ENCODE data around the gene RPS18.
"Not testable (repeated sequence)": the region's sequence is repeated elsewhere in the genome, so short reads cannot be mapped to it uniquely, and the experiment has no call there.

RPS18 gene

DNA sequence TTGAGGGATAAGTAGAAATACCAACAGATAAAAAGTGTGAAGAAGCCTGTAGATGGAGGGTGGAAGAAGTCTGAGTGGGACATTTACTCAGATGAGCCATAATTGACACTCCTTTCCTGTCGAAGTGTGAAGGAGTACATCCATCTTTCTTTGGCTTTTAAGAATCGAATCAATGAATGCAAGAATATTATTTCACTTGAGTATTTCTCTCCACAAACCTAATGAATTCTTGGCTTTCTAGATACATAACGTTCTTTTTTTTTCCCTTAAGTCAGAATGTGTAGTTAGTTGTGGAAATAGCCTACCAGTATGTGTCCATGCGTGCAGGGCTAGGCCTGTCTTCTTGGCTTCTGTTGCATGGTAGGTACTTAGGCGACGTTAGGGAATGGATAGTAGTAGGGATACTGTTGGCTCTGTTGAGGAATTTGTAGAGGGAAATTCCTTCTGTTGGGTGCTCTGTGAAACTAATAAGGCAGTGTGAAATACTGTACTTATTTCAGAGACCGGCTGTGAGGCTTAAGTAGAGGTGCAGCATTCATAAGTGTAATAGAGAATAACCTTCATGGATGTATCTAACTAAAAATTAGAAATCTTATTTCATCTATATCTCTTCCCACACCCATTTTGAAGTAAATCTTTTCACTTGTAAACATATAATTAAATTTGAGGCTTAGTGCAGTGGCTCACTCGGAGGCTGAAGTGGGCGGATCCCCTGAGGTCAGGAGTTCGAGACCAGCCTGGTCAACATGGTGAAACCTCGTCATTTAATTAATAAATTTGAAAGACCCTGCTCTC, 1.5 kb downstream of the RPS18 start:
- no peak for DNase-seq

DNA sequence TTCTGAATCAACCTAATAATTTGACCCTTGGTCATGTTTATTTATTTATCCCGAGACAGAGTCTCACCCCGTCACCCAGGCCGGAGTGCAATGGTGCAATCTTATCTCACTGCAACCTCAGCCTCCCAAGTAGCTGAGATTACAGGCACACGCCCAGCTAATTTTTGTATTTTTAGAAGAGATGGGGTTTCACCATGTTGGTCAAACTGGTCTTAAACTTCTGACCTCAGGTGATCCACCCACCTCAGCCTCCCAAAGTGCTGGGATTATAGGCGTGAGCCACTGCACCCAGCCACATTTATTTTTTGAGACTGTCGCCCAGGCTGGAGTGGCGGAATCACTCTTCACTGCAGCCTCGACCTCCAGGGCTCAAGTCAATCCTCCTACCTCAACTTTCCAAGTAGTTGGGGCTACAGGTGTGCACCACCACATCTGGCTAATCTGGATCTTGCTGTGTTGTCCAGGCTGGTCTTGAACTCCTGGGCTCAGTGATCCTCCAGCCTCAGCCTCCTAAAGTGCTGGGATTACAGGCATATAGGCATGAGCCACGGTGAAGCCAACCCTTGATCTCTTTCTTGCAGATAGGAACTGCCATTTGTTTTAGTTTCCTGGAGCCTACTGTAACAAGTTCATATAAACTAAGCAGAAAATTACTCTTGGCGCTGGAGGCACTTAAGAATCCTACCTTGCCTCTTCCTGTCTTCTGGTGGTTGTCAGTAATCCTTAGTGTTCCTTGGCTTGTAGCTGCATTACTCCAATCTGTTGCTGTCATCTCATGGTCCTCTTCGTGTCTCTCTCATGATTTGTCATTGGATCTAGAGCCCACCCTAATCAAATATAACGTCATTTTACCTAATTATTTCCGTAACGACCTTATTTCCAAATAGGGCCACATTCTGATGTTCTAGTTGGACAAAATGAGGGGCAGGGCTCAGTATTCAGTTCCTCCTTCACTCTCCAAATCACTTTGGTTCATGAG, 2.3 kb downstream of the RPS18 start:
- DNase-seq: no peak

DNA sequence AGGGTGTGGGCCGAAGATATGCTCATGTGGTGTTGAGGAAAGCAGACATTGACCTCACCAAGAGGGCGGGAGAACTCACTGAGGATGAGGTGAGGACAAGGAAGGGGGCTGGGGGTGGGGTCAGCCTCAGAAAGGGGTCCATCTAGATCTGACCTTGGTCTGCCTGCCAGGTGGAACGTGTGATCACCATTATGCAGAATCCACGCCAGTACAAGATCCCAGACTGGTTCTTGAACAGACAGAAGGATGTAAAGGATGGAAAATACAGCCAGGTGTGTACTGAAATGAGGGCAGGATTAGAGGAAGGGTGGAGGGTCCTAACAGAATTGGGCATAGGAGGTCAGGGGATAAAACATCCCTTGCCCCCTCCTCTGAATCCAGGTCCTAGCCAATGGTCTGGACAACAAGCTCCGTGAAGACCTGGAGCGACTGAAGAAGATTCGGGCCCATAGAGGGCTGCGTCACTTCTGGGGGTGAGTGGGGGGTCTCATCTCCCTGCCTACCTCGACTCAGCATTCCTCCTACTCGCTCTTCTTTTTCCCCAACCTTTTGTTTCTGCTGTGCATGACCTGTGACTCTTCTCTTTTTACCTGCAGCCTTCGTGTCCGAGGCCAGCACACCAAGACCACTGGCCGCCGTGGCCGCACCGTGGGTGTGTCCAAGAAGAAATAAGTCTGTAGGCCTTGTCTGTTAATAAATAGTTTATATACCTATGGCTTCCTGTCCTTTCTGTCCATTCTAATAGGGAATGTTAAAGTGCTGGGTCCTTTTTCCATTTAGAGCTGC, 4.1 kb downstream of the RPS18 start:
- not testable (repeated sequence) for DNase-seq

DNA sequence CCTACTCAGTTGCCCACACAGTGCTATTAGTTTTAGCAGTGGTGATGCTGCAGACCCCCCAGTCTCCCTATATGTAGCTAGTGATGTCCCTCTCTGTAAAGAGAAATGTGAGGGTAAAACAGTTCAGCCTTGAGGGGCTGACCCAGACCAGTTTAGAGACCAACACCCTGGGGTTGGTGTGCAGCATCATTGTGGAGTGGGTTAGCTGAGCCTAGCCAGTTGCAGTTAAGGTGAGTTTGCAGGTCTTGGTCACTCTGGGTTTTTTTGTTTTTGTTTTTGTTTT, 4.6 kb downstream of the RPS18 start:
- no peak for DNase-seq

DNA sequence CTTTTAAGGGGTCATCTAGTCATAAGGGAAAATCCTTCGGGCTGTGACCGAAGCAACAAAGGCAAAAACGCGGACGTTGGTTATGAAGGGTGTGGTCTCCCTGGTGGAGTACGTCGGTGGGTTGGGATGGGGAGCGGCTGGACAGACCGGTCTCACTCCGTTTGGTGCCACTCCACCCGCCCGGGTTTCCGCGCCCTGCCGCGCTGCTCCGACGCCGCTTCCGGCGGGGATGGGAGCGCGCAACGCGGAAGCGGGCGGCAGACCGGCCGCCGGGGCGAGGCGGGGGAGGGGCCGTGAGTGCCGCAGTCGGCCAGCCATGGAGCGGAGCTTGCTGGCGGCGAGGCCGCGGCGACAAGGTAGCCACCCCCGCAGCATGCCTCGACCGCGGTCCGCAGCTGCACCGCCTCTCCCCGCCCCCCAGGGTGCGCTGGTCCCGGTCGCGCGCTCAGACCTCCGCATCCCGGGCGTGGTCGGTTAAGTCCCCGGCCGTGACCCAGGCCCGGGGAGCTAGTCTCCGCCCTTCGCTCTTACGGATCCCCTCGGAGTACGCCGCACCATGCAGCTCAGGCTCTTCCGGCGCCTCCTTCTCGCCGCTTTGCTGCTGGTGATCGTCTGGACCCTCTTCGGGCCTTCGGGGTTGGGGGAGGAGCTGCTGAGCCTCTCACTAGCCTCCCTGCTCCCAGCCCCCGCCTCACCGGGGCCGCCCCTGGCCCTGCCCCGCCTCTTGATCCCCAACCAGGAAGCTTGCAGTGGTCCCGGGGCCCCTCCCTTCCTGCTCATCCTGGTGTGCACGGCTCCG, 5.2 kb downstream of the RPS18 start, which contains the start of gene B3GALT4:
Gene B3GALT4 (plus strand): TSS at position 260 of the 799 bp plus-strand sequence. CDS start 297 bp downstream, at position 557.
- DNase-seq: peak; percentile 80

DNA sequence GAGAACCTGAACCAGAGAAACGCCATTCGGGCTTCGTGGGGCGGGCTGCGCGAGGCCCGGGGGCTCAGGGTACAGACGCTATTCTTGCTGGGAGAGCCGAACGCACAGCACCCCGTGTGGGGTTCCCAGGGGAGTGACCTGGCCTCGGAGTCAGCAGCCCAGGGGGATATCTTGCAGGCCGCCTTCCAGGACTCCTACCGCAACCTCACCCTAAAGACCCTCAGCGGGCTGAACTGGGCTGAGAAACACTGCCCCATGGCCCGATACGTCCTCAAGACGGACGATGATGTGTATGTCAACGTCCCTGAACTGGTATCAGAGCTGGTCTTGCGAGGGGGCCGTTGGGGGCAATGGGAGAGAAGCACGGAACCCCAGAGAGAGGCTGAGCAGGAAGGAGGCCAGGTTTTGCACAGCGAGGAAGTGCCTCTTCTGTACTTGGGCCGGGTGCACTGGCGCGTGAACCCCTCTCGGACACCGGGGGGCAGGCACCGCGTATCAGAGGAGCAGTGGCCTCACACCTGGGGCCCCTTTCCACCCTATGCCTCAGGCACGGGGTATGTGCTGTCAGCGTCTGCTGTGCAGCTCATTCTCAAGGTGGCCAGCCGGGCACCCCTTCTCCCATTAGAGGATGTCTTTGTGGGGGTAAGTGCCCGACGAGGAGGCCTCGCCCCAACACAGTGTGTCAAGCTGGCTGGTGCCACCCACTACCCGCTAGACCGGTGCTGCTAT, 6.0 kb downstream of the RPS18 start:
- DNase-seq: peak; percentile 27

DNA sequence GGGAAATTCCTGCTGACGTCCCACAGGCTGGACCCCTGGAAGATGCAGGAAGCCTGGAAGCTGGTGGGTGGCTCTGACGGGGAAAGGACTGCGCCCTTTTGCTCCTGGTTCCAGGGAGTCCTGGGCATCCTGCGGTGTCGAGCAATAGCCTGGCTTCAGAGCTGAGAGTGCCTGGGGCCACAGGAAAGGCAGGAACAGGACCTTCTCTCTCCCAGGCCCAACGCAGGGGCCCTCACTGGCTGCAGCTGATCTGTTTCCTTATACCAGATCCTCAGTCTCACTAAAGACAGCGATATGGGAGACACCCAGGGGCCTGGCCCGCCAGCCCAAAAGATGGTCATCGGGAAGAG, 6.5 kb downstream of the RPS18 start:
- DNase-seq: no peak

DNA sequence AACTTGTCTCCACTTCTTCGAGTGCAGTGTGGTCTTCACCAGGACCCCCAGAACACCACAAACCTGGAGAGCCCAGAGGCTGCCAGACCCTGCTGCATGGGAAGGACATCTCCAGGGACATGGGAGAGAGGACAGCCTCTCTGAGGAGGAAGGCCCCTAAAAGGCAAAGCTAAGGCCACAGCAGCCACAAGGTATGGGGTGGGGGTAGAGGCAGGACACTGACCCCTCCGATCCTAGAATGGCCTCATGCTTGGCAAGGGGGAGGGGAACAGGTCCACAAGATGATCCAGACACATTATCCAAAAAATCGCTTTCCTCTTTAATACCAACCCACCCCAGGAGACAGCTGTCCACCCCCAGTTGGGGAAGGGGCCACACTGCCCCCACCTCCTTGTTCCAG, 6.9 kb downstream of the RPS18 start:
- DNase-seq: no peak

DNA sequence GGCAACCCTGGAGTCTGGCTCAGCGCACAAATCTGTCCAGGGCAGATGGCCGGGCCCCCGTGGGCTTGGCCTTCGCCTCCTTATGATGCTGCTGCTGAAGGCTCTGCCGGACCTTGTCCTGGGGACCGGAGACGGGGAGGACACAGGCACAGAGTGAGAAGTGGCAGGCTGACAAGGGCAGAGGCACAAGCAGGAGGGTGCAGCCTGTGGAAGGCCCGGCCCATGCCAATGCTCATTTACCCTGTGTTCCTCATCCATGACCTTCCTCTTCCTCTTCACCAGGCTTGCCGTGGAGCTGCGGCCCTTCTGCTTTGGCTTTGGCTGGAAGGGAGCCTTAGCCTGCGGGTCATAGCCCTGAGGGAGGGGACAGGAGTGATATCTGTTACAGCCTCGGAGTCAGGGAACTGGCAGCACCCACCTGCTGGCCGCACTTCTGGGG, 7.4 kb downstream of the RPS18 start:
- DNase-seq: no peak

DNA sequence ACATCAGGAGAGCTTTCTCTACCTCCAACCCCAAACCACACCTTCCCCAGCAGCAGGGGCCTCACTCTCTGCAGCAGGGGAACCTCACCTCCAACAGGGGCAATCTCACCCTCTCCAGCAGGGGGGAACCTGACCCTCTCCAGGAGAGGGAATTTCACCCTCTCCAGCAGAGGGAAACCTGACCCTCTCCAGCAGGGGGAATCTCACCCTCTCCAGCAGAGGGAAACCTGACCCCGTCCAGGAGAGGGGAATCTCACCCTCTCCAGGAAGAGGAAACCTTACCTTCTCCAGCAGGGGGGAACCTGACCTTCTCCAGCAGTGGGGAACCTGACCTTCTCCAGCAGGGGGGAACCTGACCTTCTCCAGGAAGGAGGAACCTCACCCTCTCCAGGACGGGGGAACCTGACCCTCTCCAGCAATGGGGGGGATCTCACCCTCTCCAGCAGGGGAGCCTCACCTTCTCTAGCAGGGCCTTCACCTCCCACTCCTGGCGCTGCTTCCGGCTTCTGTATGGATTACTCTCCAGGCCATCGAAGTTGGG, 8.2 kb downstream of the RPS18 start:
- DNase-seq: peak; percentile 65

DNA sequence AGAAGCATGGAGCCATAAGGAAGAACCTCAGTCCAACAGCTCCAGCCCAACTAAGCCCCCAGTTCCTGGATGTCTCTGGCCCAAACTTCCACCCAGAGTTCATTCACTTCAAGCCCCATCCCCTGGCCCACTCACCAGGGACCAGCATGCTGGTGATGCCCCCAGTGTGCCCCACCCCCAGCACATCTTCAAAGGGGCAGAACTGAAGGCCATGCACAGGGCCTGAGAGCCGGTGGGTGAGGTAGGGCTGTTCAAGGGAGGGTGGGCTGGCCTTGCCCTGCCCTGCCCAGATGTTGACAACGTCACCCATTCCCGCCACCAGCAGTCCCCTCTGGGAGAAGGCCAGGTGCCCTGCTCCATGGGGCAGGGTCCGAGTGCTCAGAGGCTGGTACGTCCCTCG, 8.7 kb downstream of the RPS18 start:
- no peak for DNase-seq

DNA sequence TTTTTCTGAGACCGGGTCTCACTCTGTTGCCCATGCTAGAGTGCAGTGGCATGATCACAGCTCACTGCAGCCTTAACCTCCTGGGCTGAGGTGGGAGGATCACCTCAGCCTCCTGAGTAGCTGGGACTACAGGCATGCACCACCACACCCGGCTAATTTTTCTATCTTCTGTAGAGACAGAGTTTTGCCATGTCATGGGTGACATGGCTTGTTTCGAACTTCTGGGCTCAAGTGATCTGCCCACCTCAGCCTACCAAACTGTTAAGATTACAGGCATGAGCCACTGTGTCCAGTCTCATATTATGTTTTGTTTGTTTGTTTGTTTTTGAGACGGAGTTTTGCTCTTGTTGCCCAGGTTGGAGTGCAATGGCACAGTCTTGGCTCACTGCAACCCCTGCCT, 13.3 kb downstream of the RPS18 start:
- not testable (repeated sequence) for DNase-seq

DNA sequence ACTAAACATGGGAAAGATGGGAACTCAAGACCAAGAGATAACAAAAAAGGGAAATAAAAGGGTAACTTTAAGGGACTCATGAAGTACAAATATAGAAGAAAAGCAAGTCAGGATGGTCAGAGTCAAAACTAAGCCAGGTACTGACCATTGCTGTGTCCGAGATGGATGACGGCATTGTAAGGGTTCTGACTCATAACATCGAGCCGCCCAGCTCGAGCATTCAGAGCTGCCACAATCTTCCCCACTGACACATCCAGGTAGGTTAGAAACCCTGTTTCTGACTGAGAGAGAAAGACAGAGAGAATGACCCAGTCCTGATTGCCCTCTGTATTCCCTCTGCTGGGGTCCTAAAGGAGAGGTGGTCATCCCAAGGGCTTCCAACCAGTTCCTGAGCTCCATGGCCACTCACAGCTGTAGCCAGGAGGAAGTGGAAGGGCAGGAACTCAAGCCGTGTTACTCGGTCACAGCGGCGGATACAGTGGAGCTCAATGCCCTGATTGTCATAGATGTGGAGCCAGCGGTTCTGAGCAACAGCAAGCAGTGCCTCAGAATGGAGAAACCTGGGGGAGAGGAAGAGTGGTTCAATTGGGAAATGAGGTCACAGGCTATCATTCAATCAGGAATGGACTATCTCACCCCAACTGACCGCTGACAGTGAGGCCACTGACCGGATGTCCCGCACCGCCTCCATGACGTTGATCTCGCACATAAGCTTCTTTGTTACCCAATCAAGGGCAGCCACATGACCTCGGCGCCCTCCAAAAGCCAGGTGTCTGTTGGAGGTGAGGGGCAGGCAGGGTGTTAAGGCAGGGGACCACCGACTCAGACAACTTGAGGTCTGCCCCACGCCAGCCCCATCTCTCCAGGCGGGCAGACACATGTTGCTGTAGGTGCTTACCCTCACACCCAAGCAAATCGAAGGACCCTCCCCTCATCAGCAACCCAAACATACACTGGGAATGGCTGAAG, 15.4 kb downstream of the RPS18 start:
- no peak for DNase-seq

DNA sequence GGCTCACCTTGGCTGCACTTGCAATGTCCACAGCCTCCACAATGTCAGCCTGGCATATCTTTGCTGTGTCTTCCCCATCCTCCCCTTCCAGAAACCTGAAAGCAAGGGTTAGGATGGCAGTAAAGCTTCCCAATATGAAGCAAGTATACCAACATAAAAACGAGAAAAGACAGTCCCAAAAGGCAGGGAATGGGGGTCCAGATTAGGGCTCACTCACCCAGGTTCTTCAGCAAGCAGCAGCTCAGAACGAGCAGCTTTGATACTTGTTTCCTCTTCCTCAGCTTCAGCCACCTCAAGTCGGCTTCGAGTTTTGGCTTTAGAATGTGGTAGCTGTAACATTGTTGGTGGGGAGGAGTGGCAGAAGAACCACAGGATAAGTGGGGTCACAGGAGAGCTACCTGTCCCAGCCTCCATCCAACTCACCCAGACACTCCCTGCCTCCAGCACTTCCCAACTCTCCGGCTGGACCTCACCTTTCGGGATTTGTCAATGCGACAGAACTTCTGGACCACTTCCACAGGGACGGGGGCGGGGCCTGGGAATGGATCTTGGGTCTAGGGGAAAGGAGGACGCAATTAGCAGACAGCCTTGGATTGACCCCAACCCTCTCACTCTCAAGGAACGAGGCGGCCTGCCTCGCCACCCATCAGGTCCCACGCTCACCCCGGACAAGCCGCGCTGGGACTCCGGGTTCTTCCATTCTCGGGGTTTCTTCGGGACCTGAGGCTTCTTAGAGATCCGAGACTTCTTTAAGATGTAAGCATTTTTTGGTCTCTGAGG, 16.5 kb downstream of the RPS18 start:
- no peak for DNase-seq

DNA sequence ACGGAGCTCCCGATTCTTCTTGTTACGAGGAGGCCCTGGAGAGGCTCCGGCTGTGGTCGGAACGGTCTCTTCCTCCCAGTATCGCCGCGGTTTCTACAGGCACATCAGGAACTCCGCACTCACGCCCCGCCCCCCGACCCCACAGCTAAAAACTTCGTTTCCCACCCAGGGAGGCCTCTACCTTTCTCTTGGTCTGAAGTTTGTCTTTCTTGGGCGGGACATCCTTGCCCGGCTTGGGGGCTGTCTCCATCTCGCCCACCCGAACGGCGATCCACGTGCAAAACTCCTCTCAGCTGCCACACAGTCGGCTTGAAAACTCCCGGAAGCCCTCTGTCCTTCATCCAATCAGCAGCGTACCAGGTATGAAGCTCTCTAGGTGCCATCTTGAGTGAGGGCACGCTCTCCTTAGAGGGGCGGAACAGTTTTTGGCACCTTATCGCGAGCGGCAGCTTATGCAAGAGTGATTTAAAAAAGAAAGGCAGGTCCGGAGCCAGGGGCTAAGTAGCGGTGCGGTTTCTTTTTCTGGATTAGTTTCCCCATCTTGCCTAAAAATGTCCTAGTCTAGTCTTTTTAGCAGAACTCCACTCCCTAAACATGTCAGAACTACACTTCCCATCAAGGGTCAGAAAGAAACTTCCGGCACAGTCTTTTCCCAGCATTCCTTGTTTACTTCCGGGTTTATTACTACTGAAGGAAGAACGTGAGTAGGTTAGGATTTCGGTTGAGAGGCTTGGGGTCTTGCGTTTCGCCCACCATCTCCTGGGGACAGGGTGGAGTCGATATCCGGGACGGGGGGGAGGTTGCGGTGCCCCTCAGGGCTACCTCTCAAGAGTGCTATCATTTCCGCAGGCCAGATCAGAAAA, 17.3 kb downstream of the RPS18 start, which contains the start of the genes PFDN6 and WDR46:
Gene PFDN6 (plus strand): TSS at position 681 of the 863 bp plus-strand sequence. CDS start 256 bp downstream, outside the sequence.
Gene WDR46 (minus strand): TSS at position 319 of the 863 bp plus-strand sequence. CDS start 69 bp downstream, at position 250.
- DNase-seq: peak; percentile 92

DNA sequence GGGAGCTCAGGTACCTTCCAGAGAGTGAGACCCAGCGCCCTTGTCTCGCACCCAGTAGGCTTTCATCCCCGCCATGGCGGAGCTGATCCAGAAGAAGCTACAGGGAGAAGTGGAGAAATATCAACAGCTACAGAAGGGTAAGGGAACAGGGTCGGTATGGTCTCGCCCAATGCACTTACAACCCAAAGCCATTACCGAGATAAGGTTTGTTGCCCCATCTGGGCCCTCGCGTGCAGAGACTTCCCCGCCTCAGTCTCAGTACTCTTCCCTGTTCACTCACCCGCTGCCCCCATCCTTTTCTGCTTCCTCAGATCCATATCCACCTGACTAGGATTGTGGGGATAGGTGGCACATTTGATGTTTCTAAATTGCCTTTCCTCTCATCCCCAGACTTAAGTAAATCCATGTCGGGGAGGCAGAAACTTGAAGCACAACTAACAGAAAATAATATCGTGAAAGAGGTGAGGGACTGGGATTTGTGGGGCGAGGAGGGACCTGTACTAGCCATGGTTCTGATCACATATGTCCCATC, 18.0 kb downstream of the RPS18 start:
- DNase-seq: no peak

DNA sequence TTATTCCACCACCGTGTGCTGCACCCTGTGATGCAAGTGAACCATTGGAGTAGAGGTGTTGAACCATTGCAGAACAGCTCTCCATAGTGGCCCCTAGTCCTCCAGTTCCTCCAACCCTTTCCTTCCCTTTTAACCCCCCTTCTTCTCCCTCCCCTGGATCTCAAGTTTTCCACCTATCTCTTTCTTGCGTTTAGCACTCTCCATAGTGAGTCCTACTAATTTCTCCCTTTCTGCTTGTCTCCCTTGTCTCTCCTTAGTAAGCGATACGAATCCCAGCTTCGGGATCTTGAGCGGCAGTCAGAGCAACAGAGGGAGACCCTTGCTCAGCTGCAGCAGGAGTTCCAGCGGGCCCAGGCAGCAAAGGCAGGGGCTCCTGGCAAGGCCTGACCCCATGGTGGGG, 18.6 kb downstream of the RPS18 start:
- DNase-seq: no peak
